ENCODE measurements around the gene VPS35L. TPM values are rescaled to one million over a fixed set of nuclear protein-coding genes. Genes with fewer than 3 reads are reported as not detected.
A peak's percentile ranks its signal among the peaks of the same experiment; 100 is the strongest.

Gene VPS35L
- total and polyA plus RNA-seq, 2 of the 13 experiments (the other 11 are each of a cell fraction or from before 2014, with no cell fraction given), result 1.4 to 1.6 TPM

GRCh38 chr16:19524616-19525384, 30.7 kb upstream of the VPS35L start (continued):
- TF ChIP-seq ZNF784 (CRISPR knock-in tag; IDR thresholded peaks at IDR 0.05; ENCODE audit: borderline replicate concordance) (no peak), HNRNPLL (IDR thresholded peaks at IDR 0.05; ENCODE audit: low read depth, low read length, poor library complexity, severe bottlenecking) (no peak), ZNF207 (IDR thresholded peaks at IDR 0.05; ENCODE audit: borderline replicate concordance) (no peak), KLF12 (CRISPR knock-in tag; IDR thresholded peaks at IDR 0.05; ENCODE audit: borderline replicate concordance) (no peak; the same call in 1 of the 2 replicates), STAT6 (CRISPR knock-in tag; IDR thresholded peaks at IDR 0.05; ENCODE audit: borderline replicate concordance) (no peak), HHEX (CRISPR knock-in tag; IDR thresholded peaks at IDR 0.05) (0 out of 2 replicates have a peak, but pooled peaks have one; percentile 9), JUN (CRISPR knock-in tag; IDR thresholded peaks at IDR 0.05) (no peak), MTA3 (CRISPR knock-in tag; IDR thresholded peaks at IDR 0.05) (no peak), ZNF512B (CRISPR knock-in tag; IDR thresholded peaks at IDR 0.05; ENCODE audit: borderline replicate concordance) (no peak), PITX1 (CRISPR knock-in tag; IDR thresholded peaks at IDR 0.05) (no peak), FOXO1 (CRISPR knock-in tag; IDR thresholded peaks at IDR 0.05) (no peak), ZNF652 (CRISPR knock-in tag; IDR thresholded peaks at IDR 0.05; ENCODE audit: borderline replicate concordance, low read depth) (no peak), ZNF362 (CRISPR knock-in tag; IDR thresholded peaks at IDR 0.05; ENCODE audit: borderline replicate concordance) (no peak), SAP130 (CRISPR knock-in tag; IDR thresholded peaks at IDR 0.05; ENCODE audit: low read depth) (0 out of 2 replicates have a peak, but pooled peaks have one; percentile 15), TBX2 (CRISPR knock-in tag; IDR thresholded peaks at IDR 0.05; ENCODE audit: borderline replicate concordance) (0 out of 2 replicates have a peak, but pooled peaks have one; percentile 18), ZIK1 (CRISPR knock-in tag; IDR thresholded peaks at IDR 0.05; ENCODE audit: borderline replicate concordance, low read depth) (0 out of 2 replicates have a peak, but pooled peaks have one; percentile 40), CSRNP2 (CRISPR knock-in tag; conservative IDR thresholded peaks at IDR 0.05; ENCODE audit: low read depth) (no peak), ATF1 (CRISPR knock-in tag; IDR thresholded peaks at IDR 0.05) (0 out of 2 replicates have a peak, but pooled peaks have one; percentile 33), NONO (IDR thresholded peaks at IDR 0.05) (no peak), NONO (CRISPR knock-in tag; conservative IDR thresholded peaks at IDR 0.05) (no peak), MBD4 (IDR thresholded peaks at IDR 0.05; ENCODE audit: borderline replicate concordance, low read length) (no peak)

Measured in HepG2 (cell line).